GM10847 (cell line): ENCODE results near the gene MRPL41.

Experiments
- POLR2A ChIP-seq: IDR thresholded peaks from 2 replicates; pipeline ENCODE4 v1.6.1; 2011; ENCODE audit not compliant: insufficient read length; ENCODE audit errors: extremely low read depth

Gene MRPL41

GRCh38 chr9:137551264-137552021, at the start of gene MRPL41:
TSS of gene MRPL41 (plus strand) at chr9:137551879. CDS start at chr9:137552082, 203 bp downstream.
- peak; percentile 65 for TF ChIP-seq POLR2A

- no peak for TF ChIP-seq POLR2A
Observed at GRCh38 chr9:137502008-137502911, 49.4 kb upstream of the MRPL41 start.

GRCh38 chr9:137504432-137504777, 47.3 kb upstream of the MRPL41 start:
- no peak for TF ChIP-seq POLR2A

- no peak for TF ChIP-seq POLR2A
Observed at GRCh38 chr9:137505421-137506140, 46.1 kb upstream of the MRPL41 start.

- no peak for TF ChIP-seq POLR2A
Observed at GRCh38 chr9:137506274-137506673, 45.4 kb upstream of the MRPL41 start.

- no peak for TF ChIP-seq POLR2A
Observed at GRCh38 chr9:137506702-137507171, 44.9 kb upstream of the MRPL41 start.

GRCh38 chr9:137509198-137509597, 42.5 kb upstream of the MRPL41 start:
- TF ChIP-seq POLR2A = no peak

GRCh38 chr9:137511758-137512463, 39.8 kb upstream of the MRPL41 start:
- TF ChIP-seq POLR2A = no peak

- no peak for TF ChIP-seq POLR2A
Observed at GRCh38 chr9:137514691-137515337, 36.9 kb upstream of the MRPL41 start.

GRCh38 chr9:137515338-137515724, 36.3 kb upstream of the MRPL41 start:
- TF ChIP-seq POLR2A = no peak

GRCh38 chr9:137516144-137516917, 35.3 kb upstream of the MRPL41 start:
- TF ChIP-seq POLR2A = no peak

GRCh38 chr9:137519553-137519952, 32.1 kb upstream of the MRPL41 start:
- TF ChIP-seq POLR2A = no peak

- TF ChIP-seq POLR2A = no peak
Observed at GRCh38 chr9:137520614-137521404, 30.9 kb upstream of the MRPL41 start.
